IPS DF 6.9 (cell line): ENCODE measurements around the gene WBP1L.
"Not testable (repeated sequence)": the region's sequence is repeated elsewhere in the genome, so short reads cannot be mapped to it uniquely, and the experiment has no call there.

Source experiments
- DNase-seq: peaks from one replicate; pipeline ENCODE4 v3.0.0-alpha.2; 2013; ENCODE audit warnings: low read depth, low spot score
- H3K27ac ChIP-seq: one replicate; pipeline ENCODE4 v1.5.1; 2013; ENCODE audit warnings: low read length, control low read depth
- H3K27me3 ChIP-seq: 2 replicates; pipeline ENCODE4 v1.6.1; 2013; ENCODE audit warnings: mild to moderate bottlenecking, low read length; ENCODE audit not compliant: control insufficient read depth, insufficient read depth
- H3K36me3 ChIP-seq: 2 replicates; pipeline ENCODE4 v1.6.1; 2013; ENCODE audit warnings: low read length; ENCODE audit not compliant: control insufficient read depth, insufficient read depth
- H3K4me1 ChIP-seq: 2 replicates; pipeline ENCODE4 v1.6.1; 2013; ENCODE audit warnings: low read length; ENCODE audit not compliant: control insufficient read depth, insufficient read depth
- H3K4me3 ChIP-seq: 2 replicates; pipeline ENCODE4 v1.5.1; 2013; ENCODE audit warnings: mild to moderate bottlenecking, low read length
- H3K9me3 ChIP-seq: 2 replicates; pipeline ENCODE4 v1.6.1; 2013; ENCODE audit warnings: low read length, inconsistent platforms; ENCODE audit not compliant: control insufficient read depth, insufficient read depth
- WGBS: extraction: QIAGEN DNeasy Blood & Tissue Kit; methylation state at CpG from one replicate; pipeline ENCODE4 v1.1.7; 2013; ENCODE audit warnings: mixed read lengths, missing lambda C conversion rate; ENCODE audit not compliant: insufficient read length, insufficient coverage; 5-methylcytosine and 5-hydroxymethylcytosine counted together

The WBP1L gene

DNA sequence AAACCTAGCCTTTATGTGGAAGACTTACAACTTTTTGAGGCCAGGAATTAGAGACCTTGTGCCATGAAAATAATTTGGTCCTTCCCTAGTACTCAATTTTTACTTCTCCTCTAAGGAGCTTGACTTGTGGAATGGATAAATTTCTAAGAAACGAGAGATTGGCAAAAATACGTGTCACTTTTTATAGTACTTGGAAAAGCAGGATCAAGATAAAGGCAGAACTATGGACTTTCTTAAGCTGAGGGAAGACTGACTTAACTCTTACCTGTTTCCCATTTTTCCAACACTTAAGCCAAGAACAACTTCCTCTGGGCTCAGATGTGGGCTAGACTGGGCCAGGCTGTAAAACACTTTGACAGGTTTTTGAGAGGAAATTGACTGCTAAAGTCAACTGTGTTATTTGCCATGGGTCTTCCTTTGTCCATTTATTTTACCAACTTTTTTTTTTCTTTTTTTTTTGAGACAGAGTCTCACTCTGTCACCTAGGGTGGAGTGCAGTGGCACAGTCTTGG lies 2.0 kb upstream of the WBP1L start:
- H3K9me3 ChIP-seq = no peaks in the 10 kb centered on the region
- DNase-seq = no peak
- no peak overlapping the region for H3K27ac ChIP-seq
- H3K4me3 ChIP-seq = no peak overlapping the region
- H3K4me1 ChIP-seq = peaks cover 2% of the 10 kb centered on the region; the same call in 1 of the 2 replicates
- H3K36me3 ChIP-seq = 0 out of 2 replicates have a peak, but pooled peaks cover 3% of the 10 kb centered on the region
- H3K27me3 ChIP-seq = no peaks in the 10 kb centered on the region
- WGBS = no CpG with 5 or more reads among the region's 2 CpGs

DNA sequence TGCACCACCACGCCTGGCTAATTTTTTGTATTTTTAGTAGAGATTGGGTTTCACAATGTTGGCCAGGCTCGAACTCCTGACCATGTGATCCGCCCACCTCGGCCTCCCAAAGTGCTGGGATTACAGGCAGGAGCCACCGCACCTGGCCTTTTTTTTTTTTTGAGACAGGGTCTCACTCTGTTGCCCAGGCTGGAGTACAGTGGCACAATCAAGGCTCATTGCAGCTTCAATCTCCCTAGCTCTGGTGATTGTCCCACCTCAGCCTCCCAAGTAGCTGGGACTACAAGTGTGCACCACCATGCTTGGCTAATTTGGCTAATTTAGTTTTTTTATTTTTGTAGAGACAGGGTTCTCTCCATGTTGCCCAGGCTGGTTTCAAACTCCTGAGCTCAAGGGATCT lies 1.4 kb upstream of the WBP1L start:
- H3K4me3 ChIP-seq, DNase-seq, H3K36me3 ChIP-seq, H3K9me3 ChIP-seq, H3K27ac ChIP-seq, H3K27me3 ChIP-seq, H3K4me1 ChIP-seq: not testable (repeated sequence)
- WGBS = no CpG with 5 or more reads among the region's 5 CpGs

DNA sequence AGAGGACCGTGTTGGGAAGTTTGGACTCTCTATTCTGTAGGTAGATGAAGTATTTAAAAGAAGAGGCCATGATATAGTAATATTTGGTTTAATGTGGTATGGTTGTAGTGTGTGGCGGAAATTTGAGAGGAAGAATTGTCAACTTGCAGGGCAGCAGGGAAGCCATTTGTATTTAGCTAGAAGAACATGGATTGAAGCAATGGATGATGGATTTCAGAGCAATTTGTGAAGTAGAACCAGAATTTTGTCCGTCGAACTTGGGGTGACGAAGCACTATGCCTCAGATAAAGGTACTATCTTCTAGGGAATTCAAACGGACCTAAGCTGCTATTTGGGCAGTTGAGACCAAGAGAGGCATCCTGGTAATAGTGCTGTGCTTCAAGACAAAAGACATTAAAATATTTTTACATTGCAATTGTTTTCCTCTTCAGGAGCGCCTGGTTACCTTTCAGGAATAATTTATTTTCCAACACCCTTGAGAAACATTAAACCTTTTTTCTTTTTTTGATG lies 615 bp upstream of the WBP1L start:
- Histone ChIP-seq H3K36me3 (no peaks in the 10 kb centered on the region), H3K27ac (no peak overlapping the region), H3K4me3 (no peak overlapping the region), H3K9me3 (no peaks in the 10 kb centered on the region), H3K27me3 (no peaks in the 10 kb centered on the region), H3K4me1 (peaks cover 2% of the 10 kb centered on the region; the same call in 1 of the 2 replicates)
- 100% methylated on average over 2 of the region's 7 CpGs for WGBS
- no peak for DNase-seq

DNA sequence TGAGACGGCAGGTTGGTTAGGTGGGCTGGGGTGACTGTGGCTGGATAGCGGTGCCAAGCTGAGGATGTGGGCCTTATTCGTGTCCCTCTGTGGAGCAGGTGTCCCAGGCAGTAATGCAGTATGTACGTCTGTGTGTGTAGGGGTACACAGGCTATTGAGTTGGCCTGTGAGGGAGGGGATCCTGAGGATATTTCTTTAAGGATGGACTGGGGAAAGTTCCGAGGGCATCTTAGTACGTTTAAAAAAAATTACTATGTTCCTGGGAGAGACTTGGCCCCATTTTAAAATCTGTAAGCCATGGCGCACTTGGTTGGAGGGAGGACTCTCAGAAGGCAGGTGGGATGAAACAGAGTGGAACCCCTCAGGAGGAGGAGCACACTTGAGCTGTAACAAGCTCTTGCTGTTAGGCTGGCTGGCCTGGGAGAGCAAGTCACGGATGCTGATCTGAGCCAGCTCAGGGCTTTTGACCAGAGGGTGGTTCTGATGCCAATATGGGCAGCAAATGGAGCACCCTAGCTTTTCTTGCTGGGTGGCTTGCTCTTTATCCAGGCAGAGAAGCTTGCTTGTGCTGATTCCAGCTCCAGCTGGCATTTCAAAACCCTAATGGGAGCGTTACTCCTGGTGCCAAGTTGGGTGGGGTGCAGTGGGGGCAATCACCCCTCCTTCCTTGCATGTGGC lies 765 bp downstream of the WBP1L start:
- DNase-seq = no peak
- H3K27ac ChIP-seq = no peak overlapping the region

DNA sequence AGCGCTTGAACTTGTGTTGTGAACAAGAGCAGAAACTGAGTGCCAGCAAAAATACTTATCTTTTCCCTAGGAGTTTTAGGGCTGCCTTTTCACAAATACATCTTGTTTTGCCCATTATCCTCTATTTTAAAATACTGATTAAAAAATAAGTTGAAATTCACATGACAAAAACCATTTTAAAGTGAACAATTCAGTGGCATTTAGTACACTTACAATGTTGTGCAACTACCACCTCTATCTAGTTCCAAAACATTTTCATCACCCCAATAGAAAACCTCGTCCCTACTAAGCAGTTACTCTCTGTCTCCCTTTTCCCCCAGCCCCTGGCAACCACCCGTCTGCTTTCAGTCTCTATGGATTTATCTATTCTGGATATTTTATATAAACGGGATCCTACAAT lies 1.4 kb downstream of the WBP1L start:
- Histone ChIP-seq H3K27me3 (no peaks in the 10 kb centered on the region), H3K27ac (no peak overlapping the region), H3K4me1 (peaks cover 2% of the 10 kb centered on the region; the same call in 1 of the 2 replicates), H3K9me3 (no peaks in the 10 kb centered on the region), H3K36me3 (no peaks in the 10 kb centered on the region), H3K4me3 (no peak overlapping the region)
- no CpG with 5 or more reads among the region's 4 CpGs for WGBS
- no peak for DNase-seq

More for the DNA sequence above, 765 bp downstream of the WBP1L start:
- peaks cover 2% of the 10 kb centered on the region; the same call in 1 of the 2 replicates for H3K4me1 ChIP-seq
- H3K9me3 ChIP-seq = no peaks in the 10 kb centered on the region
- no peaks in the 10 kb centered on the region for H3K27me3 ChIP-seq
- H3K4me3 ChIP-seq = peak overlapping the region; percentile 72
- H3K36me3 ChIP-seq = no peaks in the 10 kb centered on the region
- WGBS = no CpG with 5 or more reads among the region's 9 CpGs

DNA sequence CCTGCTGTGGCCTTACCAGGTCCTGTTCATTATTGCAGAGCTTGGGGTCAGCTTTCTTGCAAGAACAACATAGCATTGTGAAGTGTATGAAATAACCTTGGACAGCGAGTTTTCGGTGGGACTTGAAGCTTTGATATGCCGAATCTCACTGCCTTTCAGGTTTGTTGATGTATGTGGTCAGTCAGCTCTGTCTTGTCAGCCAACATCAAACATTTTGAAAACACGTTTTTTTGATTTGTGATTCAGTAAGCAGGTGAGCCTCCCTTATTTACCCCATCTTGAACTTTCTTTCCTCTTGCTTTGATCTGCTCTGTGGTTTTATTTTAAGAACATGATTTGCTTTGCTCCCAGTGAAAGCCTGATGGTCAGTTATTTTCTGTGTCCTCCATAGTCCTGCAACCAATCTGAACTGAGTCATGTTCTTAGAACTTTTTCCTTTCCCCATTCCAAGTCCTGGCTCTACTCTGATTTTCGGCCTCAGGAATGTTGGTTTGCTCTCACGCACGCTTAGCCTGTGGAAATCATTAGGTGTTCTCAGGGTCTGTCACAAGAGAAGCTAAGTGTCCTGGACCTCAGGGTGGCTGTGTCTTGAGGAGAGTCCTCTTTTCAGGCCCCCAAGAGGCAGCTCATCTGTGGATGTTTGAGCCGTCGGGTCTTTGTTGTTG lies 8.7 kb downstream of the WBP1L start:
- no peak overlapping the region for H3K4me3 ChIP-seq
- no peaks in the 10 kb centered on the region for H3K4me1 ChIP-seq
- no peak for DNase-seq
- no peaks in the 10 kb centered on the region for H3K27me3 ChIP-seq
- no CpG with 5 or more reads among the region's 9 CpGs for WGBS
- no peaks in the 10 kb centered on the region for H3K9me3 ChIP-seq
- H3K27ac ChIP-seq = no peak overlapping the region
- H3K36me3 ChIP-seq = no peaks in the 10 kb centered on the region

DNA sequence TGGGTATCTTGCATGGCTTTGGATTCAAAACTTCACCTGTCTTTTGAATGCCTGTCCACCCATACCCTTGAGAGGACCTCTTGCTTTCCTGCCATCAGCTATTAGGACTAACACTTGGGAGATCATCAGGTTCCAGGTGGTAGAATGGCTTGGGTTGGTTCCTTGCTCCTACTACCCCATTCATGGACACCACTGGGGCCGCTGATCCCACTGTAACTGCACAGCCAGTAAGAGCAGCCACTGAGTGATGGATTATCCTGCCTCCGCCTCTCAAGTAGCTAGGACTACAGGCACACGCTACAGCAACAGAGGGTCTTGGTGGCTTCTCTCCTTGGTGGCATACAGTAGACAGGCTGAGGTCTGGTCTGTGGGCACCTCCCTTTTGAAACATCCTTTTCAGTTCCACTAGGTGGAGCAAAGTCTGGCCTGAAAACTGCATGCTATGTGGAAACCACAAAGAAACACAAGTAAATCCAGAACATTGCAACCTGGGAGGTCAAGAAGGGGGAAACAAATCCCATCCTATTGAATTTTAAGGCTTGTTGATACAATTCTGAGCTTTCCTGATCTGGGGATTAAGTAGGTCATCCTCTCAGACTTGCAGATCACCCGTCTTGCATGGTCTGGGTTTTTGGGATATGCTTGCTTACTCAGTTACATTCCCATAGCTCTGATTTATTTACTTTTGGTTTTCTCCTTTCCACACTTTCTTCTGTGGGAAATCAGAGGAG lies 9.4 kb downstream of the WBP1L start:
- H3K27ac ChIP-seq = no peak overlapping the region
- WGBS = no CpG with 5 or more reads among the region's 4 CpGs
- no peak for DNase-seq
- no peaks in the 10 kb centered on the region for H3K9me3 ChIP-seq
- no peak overlapping the region for H3K4me3 ChIP-seq
- H3K36me3 ChIP-seq = no peaks in the 10 kb centered on the region
- no peaks in the 10 kb centered on the region for H3K27me3 ChIP-seq
- no peaks in the 10 kb centered on the region for H3K4me1 ChIP-seq

DNA sequence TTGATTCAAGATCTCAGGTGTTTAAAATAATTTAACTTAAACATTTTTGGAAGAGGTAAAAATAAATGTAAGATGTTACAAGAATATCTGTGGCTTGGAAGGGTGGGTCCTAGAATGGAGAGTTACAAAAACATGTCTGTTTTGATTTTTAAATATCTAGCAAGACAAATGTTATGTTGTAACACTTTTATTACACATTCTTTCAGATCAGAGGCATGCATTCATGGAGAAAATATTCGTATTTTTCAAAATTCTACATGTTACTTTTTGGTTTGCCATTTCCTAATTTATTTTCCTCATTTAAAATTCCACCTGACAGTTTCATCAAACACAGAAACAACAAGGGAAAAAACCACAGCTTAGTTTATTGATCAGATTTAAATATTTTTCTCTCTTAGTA lies 10.0 kb downstream of the WBP1L start:
- Histone ChIP-seq H3K9me3 (no peaks in the 10 kb centered on the region), H3K4me3 (no peak overlapping the region), H3K27ac (no peak overlapping the region), H3K4me1 (no peaks in the 10 kb centered on the region; the same call in 1 of the 2 replicates), H3K36me3 (no peaks in the 10 kb centered on the region), H3K27me3 (no peaks in the 10 kb centered on the region)
- no CpG with 5 or more reads among the region's 1 CpG for WGBS
- DNase-seq = no peak

DNA sequence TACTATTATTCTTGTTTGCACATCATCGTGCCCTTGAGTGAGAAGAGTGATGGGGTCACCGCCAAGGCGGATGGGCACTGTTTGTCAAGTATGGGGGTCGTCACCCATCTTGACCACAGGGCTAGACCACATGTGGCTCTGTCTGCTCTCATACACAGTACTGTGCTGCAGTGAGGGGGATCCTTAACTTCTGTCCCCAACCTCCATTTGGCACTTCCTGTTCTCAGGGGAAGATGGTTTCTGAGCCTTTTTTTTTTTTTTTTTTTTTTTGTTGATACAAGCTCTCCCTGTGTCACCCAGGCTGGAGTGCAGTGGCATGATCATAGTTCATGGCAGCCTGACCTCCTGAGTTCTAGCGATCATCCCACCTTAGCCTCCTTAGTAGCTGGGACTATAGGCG lies 13.6 kb downstream of the WBP1L start:
- Histone ChIP-seq H3K36me3 (no peaks in the 10 kb centered on the region), H3K27me3 (no peaks in the 10 kb centered on the region), H3K4me1 (no peaks in the 10 kb centered on the region; the same call in 1 of the 2 replicates), H3K27ac (no peak overlapping the region), H3K4me3 (no peak overlapping the region), H3K9me3 (no peaks in the 10 kb centered on the region)
- WGBS = no CpG with 5 or more reads among the region's 6 CpGs
- no peak for DNase-seq

DNA sequence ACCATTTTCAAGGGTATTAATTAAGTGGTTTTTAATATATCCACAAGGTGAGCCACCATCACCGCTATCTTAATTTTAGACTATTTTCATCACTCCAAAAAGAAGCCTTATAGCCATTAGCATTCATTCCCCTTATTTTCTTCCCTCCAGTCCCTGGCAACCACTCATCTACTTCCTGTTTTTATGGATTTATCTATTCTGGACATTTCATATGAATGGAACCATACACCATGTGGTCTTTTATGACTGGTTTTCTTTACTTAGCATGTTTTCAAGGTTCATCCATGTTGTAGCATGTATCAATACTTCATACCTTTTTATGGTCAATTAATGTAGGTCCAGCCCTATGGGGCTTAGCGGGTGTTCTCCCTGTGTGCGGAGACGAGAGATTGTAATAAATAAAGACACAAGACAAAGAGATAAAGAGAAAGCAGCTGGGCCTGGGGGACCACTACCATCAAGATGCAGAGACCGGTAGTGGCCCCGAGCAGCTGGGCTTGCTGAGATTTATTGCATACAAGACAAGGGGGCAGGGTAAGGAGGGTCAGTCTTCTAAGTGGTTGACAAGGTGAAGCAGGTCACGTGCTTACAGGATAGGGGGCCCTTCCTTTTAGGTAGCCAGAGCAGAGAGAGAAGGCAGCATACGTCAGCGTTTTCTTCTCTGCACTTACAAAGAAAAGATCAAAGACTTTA lies 14.6 kb downstream of the WBP1L start:
- DNase-seq = no peak
- no peak overlapping the region for H3K27ac ChIP-seq
- H3K36me3 ChIP-seq = no peaks in the 10 kb centered on the region
- H3K9me3 ChIP-seq = no peaks in the 10 kb centered on the region
- WGBS = no CpG with 5 or more reads among the region's 9 CpGs
- no peaks in the 10 kb centered on the region for H3K27me3 ChIP-seq
- H3K4me3 ChIP-seq = no peak overlapping the region
- H3K4me1 ChIP-seq = no peaks in the 10 kb centered on the region; the same call in 1 of the 2 replicates
